HepG2 (cell line): ENCODE results near the gene SBK1. TPM values are rescaled to one million over a fixed set of nuclear protein-coding genes. Genes with fewer than 3 reads are reported as not detected.
A peak's percentile ranks its signal among the peaks of the same experiment; 100 is the strongest.

ENCODE experiments used
- AGO1 ChIP-seq: fragments of 200-400 bp; formaldehyde crosslinking; IDR thresholded peaks from 2 replicates; pipeline ENCODE4 v1.6.1; 2017; ENCODE audit warnings: mild to moderate bottlenecking, low read depth, low read length, moderate library complexity; ENCODE audit not compliant: poor library complexity, severe bottlenecking
- ASH2L ChIP-seq: fragments of 300-600, 200-600 bp; sonication (generic); IDR thresholded peaks from 2 replicates; pipeline ENCODE4 v1.7.0; 2017; ENCODE audit warnings: low read depth, mild to moderate bottlenecking, moderate library complexity, mixed read lengths, low read length; ENCODE audit not compliant: insufficient read length
- DR1 ChIP-seq: sonication (generic); formaldehyde crosslinking; IDR thresholded peaks from 2 replicates; pipeline ENCODE4 v1.8.0; 2021; ENCODE audit warnings: mild to moderate bottlenecking, missing genetic modification reagents, inconsistent platforms
- KDM2A ChIP-seq: sonication (generic); formaldehyde crosslinking; IDR thresholded peaks from 2 replicates; pipeline ENCODE4 v1.4.0; 2020; ENCODE audit warnings: low read depth, missing genetic modification reagents, borderline replicate concordance
- NCOR1 ChIP-seq: fragments of 200-600 bp; sonication (generic); IDR thresholded peaks from 2 replicates; pipeline ENCODE4 v1.7.0; 2017; ENCODE audit warnings: antibody characterized with exemption, low read length, borderline replicate concordance
- RERE ChIP-seq: IDR thresholded peaks from 2 replicates; pipeline ENCODE4 v1.6.1; 2016; ENCODE audit warnings: low read depth, missing genetic modification reagents, missing compliant biosample characterization
- ZNF121 ChIP-seq: sonication (generic); formaldehyde crosslinking; IDR thresholded peaks from 2 replicates; pipeline ENCODE4 v1.5.0; 2020; ENCODE audit warnings: mild to moderate bottlenecking, missing genetic modification reagents
- ZNF772 ChIP-seq: sonication (generic); formaldehyde crosslinking; IDR thresholded peaks from 2 replicates; pipeline ENCODE4 v1.5.0; 2020; ENCODE audit warnings: mild to moderate bottlenecking, missing genetic modification reagents
- ZNF792 ChIP-seq: IDR thresholded peaks from 2 replicates; pipeline ENCODE4 v1.6.1; 2016
- ZNF841 ChIP-seq: sonication (generic); formaldehyde crosslinking; IDR thresholded peaks from 2 replicates; pipeline ENCODE4 v1.8.1; 2023; ENCODE audit warnings: missing genetic modification reagents, borderline replicate concordance
- polyA plus RNA-seq, 8 experiments: library from polyadenylated mRNA; depleted of rRNA in 3 of 8; stranded (reverse) in 7 of 8; unstranded in 1 of 8; fragments of >200 nt; fragmentation: Illumina TruSeq in 4 of 8; extraction: Trizol in 4 of 8; gene quantifications; 2 replicates each; pipeline versions ENCODE4 v1.2.1 to v1.2.3, GENCODE V29; 2011 to 2016; ENCODE audit warnings: low read depth in 4 of 8, missing spikeins in 1 of 8, mixed read lengths in 1 of 8; ENCODE audit not compliant: insufficient read depth in 1 of 8
- total RNA-seq, 5 experiments: library from RNA; depleted of rRNA; stranded (reverse); fragments of >200 nt; fragmentation: Illumina TruSeq; extraction: Trizol; gene quantifications; 2 replicates each; pipeline ENCODE4 v1.2.3, GENCODE V29; 2016; ENCODE audit warnings: low read depth in 1 of 5
- TF ChIP-seq, protein P1 (sequence below): sonication (generic); formaldehyde crosslinking; IDR thresholded peaks from 2 replicates; pipeline ENCODE4 v1.5.1; 2020; ENCODE audit warnings: mild to moderate bottlenecking, moderate library complexity, missing genetic modification reagents
- TF ChIP-seq, protein P2 (sequence below): sonication (generic); formaldehyde crosslinking; IDR thresholded peaks from 2 replicates; pipeline ENCODE4 v1.5.0; 2020; ENCODE audit warnings: missing genetic modification reagents, mild to moderate bottlenecking, borderline replicate concordance
- TF ChIP-seq, protein P3 (sequence below): IDR thresholded peaks from 2 replicates; pipeline ENCODE4 v1.6.1; 2018; ENCODE audit warnings: missing genetic modification reagents
- TF ChIP-seq, protein P4 (sequence below): IDR thresholded peaks from 2 replicates; pipeline ENCODE4 v1.6.1; 2016; ENCODE audit warnings: mild to moderate bottlenecking, missing biosample characterization, missing genetic modification reagents
- TF ChIP-seq, protein P5 (sequence below): sonication (generic); formaldehyde crosslinking; IDR thresholded peaks from 2 replicates; pipeline ENCODE4 v1.4.0; 2020; ENCODE audit warnings: missing genetic modification reagents, borderline replicate concordance

SBK1 gene
- total and polyA plus RNA-seq, 2 of the 13 experiments (the other 11 are each of a cell fraction or from before 2014, with no cell fraction given) = 0.15 to 0.17 TPM

- TF ChIP-seq, protein P1, sequence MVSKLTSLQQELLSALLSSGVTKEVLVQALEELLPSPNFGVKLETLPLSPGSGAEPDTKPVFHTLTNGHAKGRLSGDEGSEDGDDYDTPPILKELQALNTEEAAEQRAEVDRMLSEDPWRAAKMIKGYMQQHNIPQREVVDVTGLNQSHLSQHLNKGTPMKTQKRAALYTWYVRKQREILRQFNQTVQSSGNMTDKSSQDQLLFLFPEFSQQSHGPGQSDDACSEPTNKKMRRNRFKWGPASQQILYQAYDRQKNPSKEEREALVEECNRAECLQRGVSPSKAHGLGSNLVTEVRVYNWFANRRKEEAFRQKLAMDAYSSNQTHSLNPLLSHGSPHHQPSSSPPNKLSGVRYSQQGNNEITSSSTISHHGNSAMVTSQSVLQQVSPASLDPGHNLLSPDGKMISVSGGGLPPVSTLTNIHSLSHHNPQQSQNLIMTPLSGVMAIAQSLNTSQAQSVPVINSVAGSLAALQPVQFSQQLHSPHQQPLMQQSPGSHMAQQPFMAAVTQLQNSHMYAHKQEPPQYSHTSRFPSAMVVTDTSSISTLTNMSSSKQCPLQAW (CRISPR knock-in tag) = peak; percentile 40; the same call in 1 of the 2 replicates
- TF ChIP-seq AGO1 (peak; percentile 15), KDM2A (CRISPR knock-in tag) (peak; percentile 31; the same call in 1 of the 2 replicates), ZNF841 (no peak), ASH2L (no peak), ZNF772 (peak; percentile 32; the same call in 1 of the 2 replicates), RERE (CRISPR knock-in tag) (no peak), DR1 (CRISPR knock-in tag) (0 out of 2 replicates have a peak, but pooled peaks have one; percentile 44), ZNF121 (0 out of 2 replicates have a peak, but pooled peaks have one; percentile 32), ZNF792 (CRISPR knock-in tag) (0 out of 2 replicates have a peak, but pooled peaks have one; percentile 29), NCOR1 (no peak)
- TF ChIP-seq, protein P2, sequence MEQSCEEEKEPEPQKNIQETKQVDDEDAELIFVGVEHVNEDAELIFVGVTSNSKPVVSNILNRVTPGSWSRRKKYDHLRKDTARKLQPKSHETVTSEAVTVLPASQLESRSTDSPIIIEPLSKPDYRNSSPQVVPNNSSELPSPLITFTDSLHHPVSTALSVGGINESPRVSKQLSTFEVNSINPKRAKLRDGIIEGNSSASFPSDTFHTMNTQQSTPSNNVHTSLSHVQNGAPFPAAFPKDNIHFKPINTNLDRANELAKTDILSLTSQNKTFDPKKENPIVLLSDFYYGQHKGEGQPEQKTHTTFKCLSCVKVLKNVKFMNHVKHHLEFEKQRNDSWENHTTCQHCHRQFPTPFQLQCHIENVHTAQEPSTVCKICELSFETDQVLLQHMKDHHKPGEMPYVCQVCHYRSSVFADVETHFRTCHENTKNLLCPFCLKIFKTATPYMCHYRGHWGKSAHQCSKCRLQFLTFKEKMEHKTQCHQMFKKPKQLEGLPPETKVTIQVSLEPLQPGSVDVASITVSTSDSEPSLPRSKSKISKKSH (CRISPR knock-in tag) = 0 out of 2 replicates have a peak, but pooled peaks have one; percentile 29
- TF ChIP-seq, protein P3, sequence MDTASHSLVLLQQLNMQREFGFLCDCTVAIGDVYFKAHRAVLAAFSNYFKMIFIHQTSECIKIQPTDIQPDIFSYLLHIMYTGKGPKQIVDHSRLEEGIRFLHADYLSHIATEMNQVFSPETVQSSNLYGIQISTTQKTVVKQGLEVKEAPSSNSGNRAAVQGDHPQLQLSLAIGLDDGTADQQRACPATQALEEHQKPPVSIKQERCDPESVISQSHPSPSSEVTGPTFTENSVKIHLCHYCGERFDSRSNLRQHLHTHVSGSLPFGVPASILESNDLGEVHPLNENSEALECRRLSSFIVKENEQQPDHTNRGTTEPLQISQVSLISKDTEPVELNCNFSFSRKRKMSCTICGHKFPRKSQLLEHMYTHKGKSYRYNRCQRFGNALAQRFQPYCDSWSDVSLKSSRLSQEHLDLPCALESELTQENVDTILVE (CRISPR knock-in tag) = no peak
- TF ChIP-seq, protein P4, sequence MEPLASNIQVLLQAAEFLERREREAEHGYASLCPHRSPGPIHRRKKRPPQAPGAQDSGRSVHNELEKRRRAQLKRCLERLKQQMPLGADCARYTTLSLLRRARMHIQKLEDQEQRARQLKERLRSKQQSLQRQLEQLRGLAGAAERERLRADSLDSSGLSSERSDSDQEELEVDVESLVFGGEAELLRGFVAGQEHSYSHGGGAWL (CRISPR knock-in tag) = 0 out of 2 replicates have a peak, but pooled peaks have one; percentile 28
- TF ChIP-seq, protein P5, sequence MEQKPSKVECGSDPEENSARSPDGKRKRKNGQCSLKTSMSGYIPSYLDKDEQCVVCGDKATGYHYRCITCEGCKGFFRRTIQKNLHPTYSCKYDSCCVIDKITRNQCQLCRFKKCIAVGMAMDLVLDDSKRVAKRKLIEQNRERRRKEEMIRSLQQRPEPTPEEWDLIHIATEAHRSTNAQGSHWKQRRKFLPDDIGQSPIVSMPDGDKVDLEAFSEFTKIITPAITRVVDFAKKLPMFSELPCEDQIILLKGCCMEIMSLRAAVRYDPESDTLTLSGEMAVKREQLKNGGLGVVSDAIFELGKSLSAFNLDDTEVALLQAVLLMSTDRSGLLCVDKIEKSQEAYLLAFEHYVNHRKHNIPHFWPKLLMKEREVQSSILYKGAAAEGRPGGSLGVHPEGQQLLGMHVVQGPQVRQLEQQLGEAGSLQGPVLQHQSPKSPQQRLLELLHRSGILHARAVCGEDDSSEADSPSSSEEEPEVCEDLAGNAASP = no peak
These were observed 29.5 kb downstream of the SBK1 start (continued) for GRCh38 chr16:28321700-28322411.
